ENCODE data around the gene CTNNA3. TPM values are rescaled to one million over a fixed set of nuclear protein-coding genes. Genes with fewer than 3 reads are reported as not detected.
A peak's percentile ranks its signal among the peaks of the same experiment; 100 is the strongest.

CTNNA3 gene
- total and polyA plus RNA-seq, 2 donors from 2014 or later = 0.45 to 0.72 TPM

DNA sequence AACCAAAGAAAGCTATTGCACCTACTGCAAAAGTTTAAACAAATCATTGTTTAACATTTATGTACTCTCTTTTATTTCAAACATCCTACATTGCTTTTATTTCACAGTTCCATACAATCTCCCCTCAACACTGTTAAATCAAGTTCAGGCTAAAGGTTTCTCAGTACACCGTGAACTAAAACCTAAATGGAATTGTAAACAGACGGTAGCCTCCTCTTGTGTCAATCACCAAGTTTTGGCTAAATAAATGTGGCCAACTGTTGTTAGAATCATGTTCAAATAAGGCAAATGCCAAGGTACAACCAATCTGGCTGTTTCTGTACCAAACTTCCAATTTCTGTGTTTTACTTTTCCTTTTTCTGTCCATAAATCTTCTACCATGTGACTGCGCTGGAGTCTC, 1493.9 kb downstream of the CTNNA3 start:
- Histone ChIP-seq H3K4me1 (ENCODE audit: control insufficient read depth in 2 of 3, insufficient read depth in 2 of 3, low read depth in 1 of 3, low read length in 3 of 3) (no peaks in the 10 kb centered on the region), H3K9ac (ENCODE audit: low read length in 3 of 3) (no peak overlapping the region), H3K36me3 (ENCODE audit: control insufficient read depth in 2 of 3, insufficient read depth in 3 of 3, low read length in 3 of 3) (no peaks in the 10 kb centered on the region), H3K27ac (ENCODE audit: low read depth in 2 of 2, low read length in 2 of 2) (no peak overlapping the region), H3K27me3 (ENCODE audit: control insufficient read depth, insufficient read depth, low read length) (no peaks in the 10 kb centered on the region), H3K9me3 (ENCODE audit: control insufficient read depth in 2 of 3, insufficient read depth in 1 of 3, low read length in 3 of 3) (no peaks in the 10 kb centered on the region), H3K4me3 (ENCODE audit: low read length in 3 of 3) (no peak overlapping the region)
- intact Hi-C loops (cut with DNase I) = no loop called here
- DNase-seq (no peak), FAIRE-seq (no peak)
- TF ChIP-seq, protein P1, sequence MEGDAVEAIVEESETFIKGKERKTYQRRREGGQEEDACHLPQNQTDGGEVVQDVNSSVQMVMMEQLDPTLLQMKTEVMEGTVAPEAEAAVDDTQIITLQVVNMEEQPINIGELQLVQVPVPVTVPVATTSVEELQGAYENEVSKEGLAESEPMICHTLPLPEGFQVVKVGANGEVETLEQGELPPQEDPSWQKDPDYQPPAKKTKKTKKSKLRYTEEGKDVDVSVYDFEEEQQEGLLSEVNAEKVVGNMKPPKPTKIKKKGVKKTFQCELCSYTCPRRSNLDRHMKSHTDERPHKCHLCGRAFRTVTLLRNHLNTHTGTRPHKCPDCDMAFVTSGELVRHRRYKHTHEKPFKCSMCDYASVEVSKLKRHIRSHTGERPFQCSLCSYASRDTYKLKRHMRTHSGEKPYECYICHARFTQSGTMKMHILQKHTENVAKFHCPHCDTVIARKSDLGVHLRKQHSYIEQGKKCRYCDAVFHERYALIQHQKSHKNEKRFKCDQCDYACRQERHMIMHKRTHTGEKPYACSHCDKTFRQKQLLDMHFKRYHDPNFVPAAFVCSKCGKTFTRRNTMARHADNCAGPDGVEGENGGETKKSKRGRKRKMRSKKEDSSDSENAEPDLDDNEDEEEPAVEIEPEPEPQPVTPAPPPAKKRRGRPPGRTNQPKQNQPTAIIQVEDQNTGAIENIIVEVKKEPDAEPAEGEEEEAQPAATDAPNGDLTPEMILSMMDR (IDR thresholded peaks at IDR 0.05; ENCODE audit: borderline replicate concordance, extremely low read depth, insufficient read depth) = no peak

DNA sequence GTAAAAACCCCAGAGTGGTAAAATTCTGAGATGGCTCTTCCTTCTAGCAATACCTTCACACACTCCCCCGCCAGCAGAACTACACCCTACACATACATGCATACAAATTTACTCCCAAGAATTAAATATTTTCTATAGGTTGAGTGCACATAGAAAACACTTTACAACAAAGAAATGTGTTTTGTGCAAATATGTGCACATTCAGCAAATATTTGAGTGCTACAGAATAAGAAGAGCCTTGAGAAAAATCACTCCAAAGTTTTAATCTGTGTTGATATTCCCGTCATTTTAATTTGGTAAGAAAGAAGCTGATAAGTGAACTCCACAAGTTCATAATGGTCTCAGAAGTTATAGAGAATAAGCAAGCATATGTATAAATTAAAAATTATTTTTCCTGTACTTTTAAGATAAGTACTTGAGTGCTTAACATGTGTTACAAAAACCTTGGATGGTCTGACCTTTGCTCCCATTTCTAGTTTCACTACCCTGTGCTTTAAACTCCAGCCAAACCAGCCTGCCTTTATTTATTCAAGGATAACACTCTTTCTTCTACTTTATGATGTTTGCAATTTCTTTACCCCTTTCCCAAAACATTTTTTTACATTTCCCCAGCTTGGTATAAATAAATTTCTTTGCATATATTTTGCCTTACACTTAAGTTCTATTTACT, 1503.7 kb downstream of the CTNNA3 start:
- DNase-seq (peak in 1 of 5 donors; percentile 2), FAIRE-seq (no peak)
- H3K9me3 ChIP-seq (ENCODE audit: control insufficient read depth in 2 of 3, insufficient read depth in 1 of 3, low read length in 3 of 3) = no peaks in the 10 kb centered on the region

DNA sequence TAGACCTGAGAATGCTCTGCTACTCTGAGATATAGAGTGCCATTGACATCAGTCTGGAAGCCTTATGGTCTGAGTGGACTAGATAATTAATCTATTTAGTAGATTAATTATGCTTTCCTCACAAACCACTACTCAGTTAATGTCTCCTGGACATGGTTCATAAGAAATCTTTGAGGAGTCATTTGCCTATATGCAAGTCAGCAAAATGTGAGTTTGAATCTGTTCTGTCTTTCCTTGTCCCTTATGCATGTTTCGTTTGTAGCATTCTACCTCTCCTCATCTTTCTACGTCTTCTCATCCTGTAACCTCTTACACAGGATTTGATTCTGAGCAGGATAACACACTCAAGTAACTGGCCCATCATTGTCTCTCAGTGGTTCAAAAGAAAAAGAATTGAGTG, 1505.6 kb downstream of the CTNNA3 start:
- H3K9ac ChIP-seq (ENCODE audit: low read length in 3 of 3) = no peak overlapping the region
- no peaks in the 10 kb centered on the region for H3K27me3 ChIP-seq (ENCODE audit: control insufficient read depth, insufficient read depth, low read length)
- FAIRE-seq (no peak), DNase-seq (no peak)
- intact Hi-C loops (cut with DNase I) = no loop called here
- no peak overlapping the region for H3K4me3 ChIP-seq (ENCODE audit: low read length in 3 of 3)
- no peaks in the 10 kb centered on the region for H3K4me1 ChIP-seq (ENCODE audit: control insufficient read depth in 2 of 3, insufficient read depth in 2 of 3, low read depth in 1 of 3, low read length in 3 of 3)
- no peak overlapping the region for H3K27ac ChIP-seq (ENCODE audit: low read depth in 2 of 2, low read length in 2 of 2)
- no peaks in the 10 kb centered on the region for H3K9me3 ChIP-seq (ENCODE audit: control insufficient read depth in 2 of 3, insufficient read depth in 1 of 3, low read length in 3 of 3)
- TF ChIP-seq, protein P1 (IDR thresholded peaks at IDR 0.05; ENCODE audit: borderline replicate concordance, extremely low read depth, insufficient read depth) = no peak
- H3K36me3 ChIP-seq (ENCODE audit: control insufficient read depth in 2 of 3, insufficient read depth in 3 of 3, low read length in 3 of 3) = no peaks in the 10 kb centered on the region

More for the DNA sequence above, 1503.7 kb downstream of the CTNNA3 start:
- Histone ChIP-seq H3K27me3 (ENCODE audit: control insufficient read depth, insufficient read depth, low read length) (no peaks in the 10 kb centered on the region), H3K4me1 (ENCODE audit: control insufficient read depth in 2 of 3, insufficient read depth in 2 of 3, low read depth in 1 of 3, low read length in 3 of 3) (no peaks in the 10 kb centered on the region), H3K4me3 (ENCODE audit: low read length in 3 of 3) (no peak overlapping the region), H3K9ac (ENCODE audit: low read length in 3 of 3) (no peak overlapping the region), H3K27ac (ENCODE audit: low read depth in 2 of 2, low read length in 2 of 2) (no peak overlapping the region), H3K36me3 (ENCODE audit: control insufficient read depth in 2 of 3, insufficient read depth in 3 of 3, low read length in 3 of 3) (no peaks in the 10 kb centered on the region)
- TF ChIP-seq, protein P1 (IDR thresholded peaks at IDR 0.05; ENCODE audit: borderline replicate concordance, extremely low read depth, insufficient read depth) = no peak
- intact Hi-C loops (cut with DNase I) = no loop called here

DNA sequence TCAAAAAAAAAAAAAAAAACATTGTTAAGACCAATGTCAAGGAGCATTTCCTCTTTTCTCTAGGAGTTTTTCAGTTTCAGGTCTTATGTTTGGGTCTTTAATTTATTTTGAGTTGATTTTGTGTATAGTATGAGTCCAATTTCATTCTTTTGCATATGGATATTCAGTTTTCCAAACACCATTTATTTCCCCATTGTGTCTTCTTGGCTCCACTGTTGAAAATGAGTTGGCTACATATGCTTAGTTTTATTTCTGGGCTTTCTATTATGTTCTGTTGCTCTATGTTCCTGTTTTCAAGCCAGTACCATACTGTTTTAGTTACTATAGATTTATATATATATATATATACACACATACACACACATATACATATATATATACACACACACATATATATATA, 1506.7 kb downstream of the CTNNA3 start:
- no peak overlapping the region for H3K27ac ChIP-seq (ENCODE audit: low read depth in 2 of 2, low read length in 2 of 2)
- intact Hi-C loops (cut with DNase I) = no loop called here
- no peaks in the 10 kb centered on the region for H3K27me3 ChIP-seq (ENCODE audit: control insufficient read depth, insufficient read depth, low read length)
- TF ChIP-seq, protein P1 (IDR thresholded peaks at IDR 0.05; ENCODE audit: borderline replicate concordance, extremely low read depth, insufficient read depth) = no peak
- H3K36me3 ChIP-seq (ENCODE audit: control insufficient read depth in 2 of 3, insufficient read depth in 3 of 3, low read length in 3 of 3) = no peaks in the 10 kb centered on the region
- DNase-seq (no peak), FAIRE-seq (no peak)
- H3K4me3 ChIP-seq (ENCODE audit: low read length in 3 of 3) = no peak overlapping the region
- no peak overlapping the region for H3K9ac ChIP-seq (ENCODE audit: low read length in 3 of 3)
- H3K4me1 ChIP-seq (ENCODE audit: control insufficient read depth in 2 of 3, insufficient read depth in 2 of 3, low read depth in 1 of 3, low read length in 3 of 3) = no peaks in the 10 kb centered on the region
- no peaks in the 10 kb centered on the region for H3K9me3 ChIP-seq (ENCODE audit: control insufficient read depth in 2 of 3, insufficient read depth in 1 of 3, low read length in 3 of 3)

All from kidney (tissue), 14 donors.